Activated CD8-positive, alpha-beta memory T cell treated with anti-CD3 and anti-CD28 coated beads, Interleukin-2, amount 50 U/mL, for 24 hours (primary cell): ENCODE measurements around the gene CCR1.
"Not testable (repeated sequence)": the region's sequence is repeated elsewhere in the genome, so short reads cannot be mapped to it uniquely, and the experiment has no call there.

ENCODE experiments used
- DNase-seq: peaks from one replicate; pipeline ENCODE4 v3.0.0-alpha.2; 2020; ENCODE audit errors: extremely low read depth

Gene CCR1

GRCh38 chr3:46212101-46212500 lies 4.0 kb upstream of the CCR1 start:
- DNase-seq, result no peak

DNA sequence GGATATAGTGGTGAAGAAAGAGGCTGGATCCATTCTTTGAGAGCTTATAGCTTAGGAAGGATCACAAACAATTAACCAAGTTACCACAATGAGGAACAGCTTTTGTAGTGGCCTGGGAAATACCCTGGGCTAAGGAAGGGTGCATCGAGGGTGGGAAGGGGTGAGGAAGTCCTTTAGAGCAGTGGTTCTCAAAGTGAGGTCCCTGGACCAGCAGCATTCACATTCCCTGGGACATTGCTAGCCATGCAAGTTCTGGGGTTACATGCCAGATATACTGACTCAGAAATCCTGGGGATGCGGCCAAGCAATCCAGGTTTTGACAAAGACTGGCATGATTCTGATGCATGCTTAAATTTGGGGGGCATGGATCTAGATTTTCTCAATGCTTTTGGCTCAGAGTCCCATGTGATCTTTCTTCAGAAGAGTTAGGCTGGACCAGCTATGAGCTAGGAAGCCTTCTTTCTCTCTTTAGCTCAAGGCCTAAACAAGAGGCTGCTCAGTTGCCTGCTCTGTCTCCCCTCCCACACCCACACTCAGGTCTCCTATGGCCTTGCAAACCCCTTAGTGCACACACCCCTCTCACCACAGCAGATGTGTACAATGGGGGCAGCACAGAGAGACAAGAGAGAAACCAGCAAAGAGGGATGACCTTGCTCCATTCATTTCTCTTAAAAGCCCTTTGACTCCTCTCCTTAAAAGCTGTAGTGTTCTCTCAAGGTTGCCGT lies 1.8 kb upstream of the CCR1 start:
- no peak for DNase-seq

- DNase-seq, result no peak
These were observed 940 bp upstream of the CCR1 start for GRCh38 chr3:46209053-46209452.

DNA sequence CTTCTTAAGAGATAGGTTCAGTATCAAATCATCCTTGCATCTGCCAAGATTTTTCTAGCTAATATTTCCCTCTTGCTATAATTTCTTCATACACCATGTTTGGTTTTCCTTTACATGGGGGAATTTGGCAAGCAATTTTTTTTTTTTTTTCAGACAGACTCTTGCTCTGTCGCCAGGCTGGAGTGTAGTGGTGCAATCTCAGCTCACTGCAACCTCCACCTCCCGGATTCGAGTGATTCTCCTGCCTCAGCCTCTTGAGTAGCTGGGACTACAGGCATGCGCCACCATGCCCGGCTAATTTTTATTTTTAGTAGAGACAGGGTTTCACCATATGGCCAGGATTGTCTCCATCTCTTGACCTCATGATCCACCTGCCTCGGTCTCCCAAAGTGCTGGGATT lies 599 bp downstream of the CCR1 start:
- not testable (repeated sequence) for DNase-seq

DNA sequence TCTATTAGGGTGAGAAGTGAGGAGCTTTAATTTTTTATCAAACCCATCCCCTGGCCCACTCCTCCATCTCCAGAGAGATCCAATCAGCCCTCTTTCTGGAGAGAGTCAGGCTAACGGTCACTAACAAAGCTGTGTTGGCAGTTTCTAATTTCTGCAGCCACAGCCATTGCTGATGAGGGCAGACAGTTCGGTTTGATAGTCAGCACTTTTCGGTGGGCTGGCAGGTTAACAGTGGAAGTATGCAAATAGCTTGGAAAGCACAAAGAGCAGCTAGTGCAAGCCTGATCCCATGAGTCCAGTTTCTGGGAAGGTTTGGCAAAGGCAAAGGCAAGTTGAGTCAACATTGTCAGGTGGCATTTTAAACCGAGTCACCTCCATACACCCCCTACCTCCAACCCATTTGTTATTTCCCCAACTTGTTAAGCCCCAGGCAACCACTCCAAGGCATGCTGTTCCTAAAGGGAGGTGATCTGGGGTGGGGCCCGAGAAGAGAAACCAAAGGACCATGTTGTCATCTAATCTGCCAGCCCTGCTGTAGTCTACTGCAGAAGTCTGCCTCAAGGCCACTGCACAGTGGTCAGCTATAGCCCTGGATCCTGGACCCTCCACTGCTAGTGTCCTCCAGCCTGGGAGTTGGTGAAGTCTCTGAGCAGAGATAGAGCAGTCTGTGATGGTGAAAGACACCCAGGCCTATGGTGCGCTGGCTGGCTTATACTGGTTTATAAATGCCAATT lies 1.7 kb downstream of the CCR1 start:
- no peak for DNase-seq

GRCh38 chr3:46205286-46205960 lies 2.7 kb downstream of the CCR1 start:
- no peak for DNase-seq

DNA sequence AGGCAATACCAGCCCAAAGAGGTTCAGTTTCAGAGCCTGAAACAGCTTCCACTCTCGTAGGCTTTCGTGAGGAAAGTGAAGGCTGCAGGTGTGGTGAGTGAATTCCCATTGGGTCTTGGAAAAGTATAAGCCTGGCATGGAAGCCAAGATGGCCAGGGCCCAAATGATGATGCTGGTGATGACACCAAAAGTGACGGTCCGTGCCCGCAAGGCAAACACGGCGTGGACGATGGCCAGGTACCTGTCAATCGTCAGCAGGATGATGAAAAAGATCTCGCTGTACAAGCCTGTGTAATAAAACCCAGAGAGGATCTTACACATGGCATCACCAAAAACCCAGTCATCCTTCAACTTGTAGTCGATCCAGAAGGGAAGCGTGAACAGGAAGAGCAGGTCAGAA lies 4.4 kb downstream of the CCR1 start:
- DNase-seq, result no peak

- no peak for DNase-seq
These were observed 5.6 kb downstream of the CCR1 start for GRCh38 chr3:46202535-46202934.

- no peak for DNase-seq
These were observed 7.3 kb downstream of the CCR1 start for GRCh38 chr3:46200790-46201189.

GRCh38 chr3:46200211-46200610 lies 7.9 kb downstream of the CCR1 start:
- DNase-seq, result no peak

DNA sequence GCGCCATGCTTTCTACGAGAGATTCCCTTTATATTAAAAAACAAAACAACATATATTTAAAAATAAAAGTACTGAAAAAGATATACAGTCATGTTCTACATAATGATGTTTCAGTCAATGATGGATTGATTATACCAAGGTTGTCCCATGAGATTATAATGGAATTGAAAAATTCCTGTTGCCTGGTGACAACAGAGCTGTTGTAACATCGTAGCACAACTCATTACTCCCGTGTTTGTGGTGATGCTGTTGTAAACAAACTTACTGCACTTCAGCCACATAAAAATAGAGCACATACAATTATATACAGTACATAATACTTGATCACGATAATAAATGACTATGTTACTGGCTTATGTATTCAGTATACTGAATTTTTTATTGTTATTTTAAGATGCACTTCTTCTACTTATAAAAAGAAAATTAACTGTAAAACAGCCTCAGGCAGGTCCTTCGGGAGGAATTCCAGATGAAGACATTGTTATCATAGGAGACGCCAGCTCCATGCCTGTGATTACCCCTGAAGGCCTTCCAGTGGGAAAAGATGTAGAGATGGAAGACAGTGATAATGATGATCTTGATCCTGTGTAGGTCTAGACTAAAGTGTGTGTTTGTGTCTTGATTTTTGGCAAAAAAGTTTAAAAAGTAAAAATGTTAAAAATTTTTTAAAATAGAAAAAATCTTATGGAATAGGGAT lies 11.7 kb downstream of the CCR1 start:
- DNase-seq, result no peak

DNA sequence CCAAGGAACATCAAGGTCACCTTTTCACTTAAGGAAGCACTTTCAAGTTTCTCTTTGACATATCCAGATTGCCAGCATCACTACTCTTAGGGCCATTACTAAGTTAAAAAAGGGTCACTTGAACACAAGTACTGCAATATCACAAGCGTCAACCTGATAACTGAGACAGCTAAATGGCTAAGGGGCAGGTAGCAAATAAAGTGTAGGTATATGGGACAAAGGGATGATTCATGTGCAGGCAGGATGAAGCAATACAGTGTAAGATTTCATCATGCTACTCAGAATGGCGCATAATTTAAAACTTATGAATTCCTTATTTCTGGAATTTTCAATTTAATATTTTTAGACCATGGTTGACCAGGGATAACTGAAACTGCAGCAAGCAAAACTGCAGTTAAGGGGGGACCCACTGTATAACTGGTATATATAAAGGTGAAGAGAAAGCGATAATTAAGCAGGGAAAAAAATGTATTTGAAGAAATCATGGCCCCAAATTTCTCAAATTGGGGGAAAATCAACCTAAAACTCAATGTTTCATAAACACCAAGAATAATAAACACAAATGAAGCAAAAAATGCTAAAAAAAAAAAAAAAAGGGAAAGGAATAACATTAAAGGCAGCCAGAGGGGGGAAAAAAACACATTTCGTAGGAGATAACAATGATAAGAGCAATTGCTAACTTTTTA lies 13.1 kb downstream of the CCR1 start:
- no peak for DNase-seq

GRCh38 chr3:46193436-46193835 lies 14.7 kb downstream of the CCR1 start:
- DNase-seq, result no peak

- DNase-seq, result no peak
These were observed 15.2 kb downstream of the CCR1 start for GRCh38 chr3:46192939-46193338.

DNA sequence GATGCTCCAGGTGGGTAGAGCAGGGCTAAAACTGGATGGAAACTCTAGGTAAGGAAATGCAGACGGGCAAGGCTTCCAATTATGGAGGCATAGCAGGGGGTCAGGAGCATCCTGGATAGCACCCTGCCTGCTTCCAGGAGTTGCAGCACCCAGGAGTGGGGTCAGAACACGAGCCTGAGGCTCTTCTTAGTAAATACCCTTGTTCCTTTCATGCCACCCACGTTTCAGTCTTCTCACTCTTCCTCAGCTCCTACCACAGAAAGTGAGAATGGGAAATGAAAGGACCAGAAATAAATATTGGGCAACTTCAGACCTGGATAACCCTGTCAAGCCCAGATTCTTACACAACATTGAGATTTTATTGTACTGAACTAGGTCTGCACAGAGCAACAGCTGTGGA lies 16.4 kb downstream of the CCR1 start:
- DNase-seq, result no peak

GRCh38 chr3:46188708-46189107 lies 19.4 kb downstream of the CCR1 start:
- no peak for DNase-seq

DNA sequence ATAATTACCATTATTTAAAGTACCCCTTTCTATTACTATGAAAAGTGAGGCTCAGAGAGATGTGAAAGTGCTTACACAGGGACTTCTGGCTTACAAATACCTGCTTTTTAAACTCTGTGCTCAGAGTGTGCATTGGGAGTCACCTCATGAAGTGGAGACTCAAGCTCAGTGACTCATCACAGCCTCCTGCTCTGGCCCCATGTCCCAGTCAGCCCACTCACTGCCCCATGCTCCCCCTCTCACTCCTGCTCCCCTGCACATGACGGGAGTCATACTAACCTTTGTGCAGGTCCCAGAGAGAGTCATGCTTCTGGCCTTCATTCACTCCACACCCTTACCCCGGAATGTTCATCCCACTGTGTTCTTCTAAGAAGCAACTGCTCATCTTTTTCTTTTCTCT lies 20.2 kb downstream of the CCR1 start:
- DNase-seq, result no peak

DNA sequence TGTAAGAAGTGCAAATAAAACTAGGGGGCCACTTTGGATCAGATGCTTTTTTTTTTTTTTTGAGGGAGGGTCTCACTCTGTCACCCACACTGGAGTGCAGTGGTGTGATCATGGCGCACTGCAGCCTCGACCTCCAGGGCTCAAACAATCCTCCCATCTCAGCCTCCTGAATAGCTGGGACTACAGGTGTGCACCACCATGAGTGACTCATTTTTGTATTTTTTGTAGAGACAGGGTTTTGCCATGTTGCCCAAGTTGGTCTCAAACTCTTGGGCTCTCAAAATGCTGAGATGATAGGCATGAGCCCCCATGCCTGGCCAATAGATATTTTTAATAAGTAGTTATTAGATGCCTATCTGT lies 20.8 kb downstream of the CCR1 start:
- DNase-seq, result no peak

- no peak for DNase-seq
These were observed 21.4 kb downstream of the CCR1 start for GRCh38 chr3:46186471-46187340.

DNA sequence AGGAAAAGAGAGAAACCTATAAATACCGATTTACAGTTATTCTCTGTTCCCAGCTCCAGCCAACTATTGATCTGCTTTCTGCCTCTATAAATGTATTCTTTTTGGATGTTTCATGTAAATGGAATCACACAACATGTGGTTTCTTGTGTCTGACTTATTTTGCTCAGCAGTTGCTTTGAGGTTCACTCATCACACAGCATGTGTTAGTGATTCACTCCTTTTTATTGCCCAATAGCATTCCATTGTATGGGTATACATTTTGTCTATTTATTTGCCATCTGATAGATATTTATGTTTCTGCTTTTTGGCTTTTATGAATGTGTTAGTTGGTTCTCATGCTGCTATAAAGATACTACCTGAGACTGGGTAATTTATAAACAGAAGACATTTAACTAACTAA lies 23.6 kb downstream of the CCR1 start:
- DNase-seq, result no peak

GRCh38 chr3:46183330-46183729 lies 24.8 kb downstream of the CCR1 start:
- no peak for DNase-seq
